HG03108 (cell line): ENCODE data around the gene VPS35L.
A peak's percentile ranks its signal among the peaks of the same experiment; 100 is the strongest.
"Not testable (repeated sequence)": the region's sequence is repeated elsewhere in the genome, so short reads cannot be mapped to it uniquely, and the experiment has no call there.

Source experiments
- ATAC-seq: cut with Tn5 transposase; IDR thresholded peaks from one replicate; pipeline ENCODE4 v1.9.1; 2021; ENCODE audit warnings: moderate library complexity; ENCODE audit not compliant: unreplicated experiment

VPS35L gene

DNA sequence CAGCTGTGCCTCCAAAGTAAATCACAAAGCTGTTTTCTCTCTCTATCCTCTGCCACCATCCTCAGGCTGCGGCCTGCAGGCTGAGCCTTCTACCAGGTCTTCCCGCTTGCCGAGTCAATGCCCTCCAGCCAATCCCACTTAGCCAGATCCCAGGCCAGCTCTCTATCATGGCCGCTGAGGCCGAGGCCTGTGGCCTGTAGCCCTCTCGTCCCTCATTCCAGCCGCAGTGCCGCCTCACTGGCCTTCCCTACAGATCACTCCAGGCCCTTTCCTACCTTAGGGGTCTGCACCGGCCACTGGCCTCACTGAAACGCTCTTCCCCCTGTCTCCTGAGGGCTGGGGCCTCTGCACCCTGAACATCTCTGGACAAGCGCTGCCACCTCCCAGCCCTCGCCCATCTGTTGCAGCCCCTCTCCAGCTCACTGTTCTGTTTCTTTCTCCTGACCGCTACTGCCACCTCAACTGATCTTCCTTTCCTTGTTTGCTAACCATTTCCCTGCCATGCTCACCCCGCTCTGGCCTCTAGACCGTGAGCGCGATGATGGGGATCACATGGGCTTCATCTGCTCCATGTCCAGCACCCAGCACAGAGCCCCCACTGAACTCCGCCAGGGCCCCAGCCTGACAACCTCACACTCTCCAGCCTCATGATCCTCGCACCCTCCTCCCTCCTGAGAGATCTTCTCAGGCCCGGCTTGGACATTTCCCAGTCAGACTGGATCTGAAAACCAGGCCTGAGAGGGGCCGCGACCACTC is 154.1 kb downstream of the VPS35L start:
- no peak for ATAC-seq

DNA sequence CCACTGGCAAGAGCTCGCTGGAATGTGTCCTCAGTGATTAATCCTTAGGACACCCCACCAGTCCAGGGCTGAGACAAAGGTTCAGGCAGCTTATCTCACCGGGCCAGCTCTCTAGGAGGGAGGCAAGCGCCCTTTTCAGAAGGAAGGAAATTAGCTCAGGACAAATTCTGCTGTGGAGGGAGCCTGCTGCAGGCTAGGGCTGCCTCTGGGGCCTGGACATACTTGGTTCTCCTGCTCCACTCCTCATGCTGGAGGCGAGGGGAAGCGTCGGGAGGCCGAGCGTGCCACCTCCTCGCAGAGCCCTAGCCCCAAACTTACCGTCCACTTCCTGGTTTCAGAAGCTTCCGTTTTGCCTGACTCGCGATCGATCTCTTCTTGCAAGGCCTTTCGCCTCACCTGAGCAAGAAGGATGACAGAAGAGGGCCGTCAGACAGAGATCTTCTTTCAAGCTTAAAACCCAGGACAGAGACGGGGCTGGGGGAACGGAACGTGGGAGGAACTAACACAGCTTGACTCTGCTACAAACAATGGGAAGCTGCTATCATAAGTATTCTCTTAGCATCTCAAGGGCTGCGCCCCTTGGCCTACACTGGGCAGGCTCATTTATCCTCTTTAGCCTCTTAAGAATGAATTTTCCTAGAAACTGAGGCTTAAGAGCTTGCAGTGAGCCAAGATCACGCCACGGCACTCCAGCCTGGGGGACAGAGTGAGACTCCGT is 154.8 kb downstream of the VPS35L start:
- ATAC-seq = no peak

DNA sequence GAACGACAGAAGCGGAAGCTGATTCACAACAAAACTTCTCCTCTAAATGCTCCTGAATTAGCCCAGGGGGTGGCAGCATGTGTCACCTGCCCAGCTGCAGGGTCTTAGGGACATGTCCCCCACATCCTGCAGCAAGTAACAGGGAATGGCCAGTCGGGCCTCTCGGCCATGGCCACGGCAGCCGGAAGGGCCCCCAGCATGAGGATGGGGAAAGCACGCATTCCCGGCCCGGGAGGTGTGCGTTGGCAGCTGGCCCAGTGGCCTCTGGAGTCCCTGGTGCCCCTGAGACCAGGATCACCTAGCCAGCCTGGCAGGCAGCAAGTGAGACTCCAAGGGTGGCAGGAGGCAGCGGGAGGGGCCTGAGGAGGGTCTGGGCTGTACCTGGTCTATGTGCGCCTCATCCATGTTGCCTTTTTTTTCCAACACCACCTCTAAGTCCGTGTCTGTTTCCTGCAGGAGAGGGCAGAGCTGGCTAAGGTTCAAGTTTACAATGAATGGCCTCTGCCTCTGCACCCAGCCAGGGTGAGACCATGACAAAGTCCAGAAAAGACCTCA is 155.6 kb downstream of the VPS35L start:
- ATAC-seq = no peak

DNA sequence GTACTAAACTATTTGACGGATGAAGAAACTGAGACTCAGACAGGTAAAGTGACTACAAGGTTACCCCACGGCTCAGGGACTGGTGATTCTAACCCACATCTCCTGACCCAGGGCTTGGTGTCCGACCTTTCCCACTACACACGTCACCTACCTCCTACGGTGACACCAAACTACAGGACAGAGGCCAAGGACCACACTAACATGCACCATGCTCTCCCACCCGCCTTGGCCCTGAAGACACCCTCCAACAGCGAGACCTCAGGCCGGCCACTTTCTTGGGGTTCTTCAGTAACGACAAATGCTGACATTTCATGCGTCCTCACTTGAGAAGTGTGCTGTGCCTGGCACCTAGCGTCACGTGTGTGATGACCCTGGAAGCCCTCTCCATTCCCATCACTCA is 156.1 kb downstream of the VPS35L start:
- no peak for ATAC-seq

DNA sequence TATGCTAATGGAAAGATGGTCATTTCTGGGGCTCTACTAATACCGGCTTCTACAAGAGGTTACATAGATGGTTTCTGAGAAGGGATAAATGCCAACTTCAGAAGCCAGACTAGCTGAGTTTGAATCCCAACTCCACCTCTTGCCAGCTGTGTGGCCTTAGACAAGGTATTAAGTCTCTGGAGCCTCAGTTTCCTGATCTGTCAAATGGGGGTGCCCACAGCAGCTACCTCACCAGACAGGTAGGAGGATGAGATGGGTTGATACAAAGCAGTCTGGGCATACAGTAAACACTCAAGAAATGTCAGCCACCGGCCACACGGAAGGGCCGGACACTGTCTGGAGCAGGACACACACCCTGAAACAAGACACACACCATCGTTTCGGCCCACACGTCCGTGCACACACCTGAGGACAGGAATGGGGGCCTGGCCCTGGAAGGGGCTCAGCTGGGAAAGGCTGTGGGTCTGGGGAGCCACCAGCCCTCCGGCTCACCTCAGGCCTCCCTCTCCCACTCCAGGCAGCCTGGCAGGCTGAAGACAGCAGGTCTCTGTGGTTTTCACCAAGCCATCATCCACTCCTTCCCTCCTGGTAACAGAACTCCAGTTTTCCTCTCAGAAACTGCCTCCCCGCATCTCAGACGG is 157.0 kb downstream of the VPS35L start:
- ATAC-seq = no peak

DNA sequence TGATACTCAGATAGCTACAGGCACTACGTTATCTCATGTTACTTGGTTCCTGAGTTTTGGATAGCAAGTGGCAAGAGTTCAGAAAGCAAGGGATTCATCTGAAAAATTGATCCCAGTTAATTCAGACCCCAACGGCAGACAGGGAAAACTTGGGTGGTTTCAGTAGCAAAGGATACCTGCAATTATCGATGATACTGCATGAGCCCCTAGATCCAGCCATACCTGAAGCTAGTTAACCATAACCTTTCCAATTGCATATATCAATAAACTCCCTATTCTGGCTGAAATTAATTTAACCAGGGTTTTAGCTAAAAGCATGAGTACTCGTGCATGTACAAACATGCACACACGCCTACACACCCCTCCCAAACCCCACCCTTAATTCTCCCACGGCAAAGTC is 158.2 kb downstream of the VPS35L start:
- ATAC-seq = no peak

DNA sequence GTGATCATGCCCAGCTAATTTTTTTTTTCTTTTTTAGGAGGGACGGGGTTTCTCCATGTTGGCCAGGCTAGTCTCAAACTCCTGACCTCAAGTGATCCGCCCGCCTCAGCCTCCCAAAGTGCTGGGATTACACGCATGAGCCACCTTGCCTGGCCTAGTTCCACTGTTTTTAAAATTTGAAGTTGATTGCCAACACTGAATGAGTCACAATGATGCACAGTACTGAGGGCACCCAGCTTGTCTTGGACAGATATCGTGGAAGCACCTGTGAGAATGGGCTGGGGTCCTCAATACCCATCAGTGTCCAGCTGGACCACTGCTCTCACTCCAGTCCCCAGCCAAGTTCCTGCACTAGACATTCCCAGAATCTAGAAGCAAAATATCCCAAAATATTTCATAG is 160.1 kb downstream of the VPS35L start:
- ATAC-seq = no peak

DNA sequence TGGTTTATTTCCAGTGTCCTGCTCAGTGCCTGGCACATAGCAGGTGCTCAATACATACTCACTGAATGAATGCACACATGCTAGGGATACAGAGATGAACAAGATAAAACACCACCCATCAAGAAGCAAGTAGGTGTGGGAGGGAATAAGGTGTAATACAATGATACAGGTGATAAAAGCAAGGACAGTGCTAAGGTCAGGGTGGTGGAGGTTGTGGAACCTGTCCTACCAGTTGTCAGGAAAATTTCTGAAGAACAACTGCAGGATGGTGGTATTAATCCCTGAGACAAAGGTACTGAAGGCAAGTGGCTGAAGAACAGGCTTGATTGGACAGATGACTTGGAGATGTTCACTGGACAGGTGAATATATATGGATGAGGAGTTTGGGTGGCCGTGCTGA is 160.7 kb downstream of the VPS35L start:
- no peak for ATAC-seq

DNA sequence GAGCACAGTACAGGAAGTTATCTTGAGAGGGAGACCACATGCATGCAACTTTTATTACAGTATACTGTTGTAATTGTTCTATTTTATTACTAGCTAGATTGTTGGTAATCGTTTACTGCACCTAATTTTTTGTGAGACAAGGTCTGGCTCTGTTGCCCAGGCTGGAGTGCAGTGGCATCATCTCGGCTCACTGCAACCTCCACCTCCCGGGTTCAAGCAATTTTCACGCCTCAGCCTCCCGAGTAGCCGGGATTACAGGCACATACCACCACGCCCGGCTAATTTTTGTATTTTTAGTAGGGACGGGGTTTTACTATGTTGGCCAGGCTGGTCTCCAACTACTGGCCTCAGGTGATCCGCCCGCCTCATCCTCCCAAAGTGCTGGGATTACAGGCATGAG is 161.2 kb downstream of the VPS35L start:
- ATAC-seq = not testable (repeated sequence)

DNA sequence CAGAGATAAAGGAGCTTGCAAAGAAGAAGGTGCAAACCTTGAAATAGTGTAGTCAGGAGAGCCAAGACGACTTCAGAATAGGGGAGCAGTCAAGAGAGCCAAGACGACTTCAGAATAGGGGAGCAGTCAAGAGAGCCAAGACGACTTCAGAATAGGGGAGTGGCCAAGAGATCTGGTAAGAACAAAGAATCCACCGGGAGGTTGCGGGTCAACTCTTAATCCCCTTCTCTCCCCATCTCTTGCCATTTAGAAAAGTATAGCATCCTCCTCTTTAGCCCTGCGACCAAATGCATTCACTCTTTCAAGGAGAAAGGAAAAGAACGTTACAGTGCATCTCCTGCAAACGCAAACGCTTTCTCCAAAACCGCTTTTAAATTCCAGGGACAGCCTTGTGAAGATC is 161.8 kb downstream of the VPS35L start:
- no peak for ATAC-seq

DNA sequence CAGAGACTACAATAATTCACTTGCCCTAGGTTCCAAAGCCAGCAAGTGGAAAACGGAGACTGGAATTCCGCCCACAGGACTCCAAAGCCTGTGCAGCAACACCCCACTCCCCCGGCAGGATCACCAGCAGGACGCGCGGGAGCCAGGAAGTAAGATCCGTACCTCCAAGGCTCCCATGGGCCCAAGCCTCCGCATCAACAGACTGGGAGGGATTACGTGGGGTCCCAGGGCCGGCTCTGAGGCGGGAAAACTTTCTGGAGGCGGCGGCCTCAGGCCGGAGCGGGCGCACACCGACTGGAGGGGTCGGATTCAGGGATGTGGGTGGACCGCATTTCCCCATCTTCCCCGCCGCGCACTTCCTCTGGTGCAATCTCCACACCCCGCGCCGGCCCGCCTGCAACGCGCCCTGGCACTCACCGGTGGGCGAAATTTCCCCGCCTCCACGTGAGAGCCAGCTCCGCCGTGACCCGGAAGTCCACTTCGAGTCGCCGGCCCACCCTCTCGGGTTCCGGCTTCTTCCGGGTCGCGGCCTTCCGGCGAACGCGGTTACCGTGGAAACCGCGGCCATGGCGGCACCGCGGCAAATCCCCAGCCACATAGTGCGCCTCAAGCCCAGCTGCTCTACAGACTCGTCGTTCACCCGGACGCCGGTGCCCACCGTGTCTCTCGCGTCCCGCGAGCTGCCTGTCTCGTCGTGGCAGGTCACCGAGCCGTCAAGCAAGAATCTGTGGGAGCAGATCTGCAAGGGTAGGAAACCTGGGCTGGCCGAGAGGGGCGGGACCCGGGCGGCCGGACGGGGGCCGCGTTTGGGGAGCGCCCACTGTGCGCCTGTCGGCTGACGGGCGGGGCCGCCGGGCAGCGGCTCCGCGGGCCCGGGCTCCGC is 162.5 kb downstream of the VPS35L start, which contains the start of the genes IQCK and KNOP1:
Gene IQCK, plus strand, starts transcription at position 531 of the 883 bp plus-strand sequence. Its CDS starts 36 bp downstream, at position 567.
Gene KNOP1, minus strand, starts transcription at position 487 of the 883 bp plus-strand sequence. CDS start 3,192 bp downstream, outside the sequence.
- peak; percentile 94 for ATAC-seq

DNA sequence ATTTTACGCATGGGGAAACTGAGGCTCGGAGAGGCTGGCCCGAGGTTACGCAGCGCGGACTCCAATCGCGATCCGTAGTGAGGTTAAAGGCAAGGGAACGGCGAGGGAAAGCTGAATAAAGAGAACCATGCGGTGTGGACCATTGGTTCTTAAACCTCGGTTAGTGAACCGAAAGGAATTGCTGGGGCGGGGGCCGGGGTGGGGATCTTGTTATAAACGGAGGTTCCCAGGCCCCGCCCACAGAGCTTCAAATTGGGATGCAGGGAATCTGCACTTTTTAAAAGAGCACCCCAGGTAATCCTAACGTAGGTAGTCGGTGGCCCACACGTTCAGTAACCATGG is 163.1 kb downstream of the VPS35L start:
- no peak for ATAC-seq

DNA sequence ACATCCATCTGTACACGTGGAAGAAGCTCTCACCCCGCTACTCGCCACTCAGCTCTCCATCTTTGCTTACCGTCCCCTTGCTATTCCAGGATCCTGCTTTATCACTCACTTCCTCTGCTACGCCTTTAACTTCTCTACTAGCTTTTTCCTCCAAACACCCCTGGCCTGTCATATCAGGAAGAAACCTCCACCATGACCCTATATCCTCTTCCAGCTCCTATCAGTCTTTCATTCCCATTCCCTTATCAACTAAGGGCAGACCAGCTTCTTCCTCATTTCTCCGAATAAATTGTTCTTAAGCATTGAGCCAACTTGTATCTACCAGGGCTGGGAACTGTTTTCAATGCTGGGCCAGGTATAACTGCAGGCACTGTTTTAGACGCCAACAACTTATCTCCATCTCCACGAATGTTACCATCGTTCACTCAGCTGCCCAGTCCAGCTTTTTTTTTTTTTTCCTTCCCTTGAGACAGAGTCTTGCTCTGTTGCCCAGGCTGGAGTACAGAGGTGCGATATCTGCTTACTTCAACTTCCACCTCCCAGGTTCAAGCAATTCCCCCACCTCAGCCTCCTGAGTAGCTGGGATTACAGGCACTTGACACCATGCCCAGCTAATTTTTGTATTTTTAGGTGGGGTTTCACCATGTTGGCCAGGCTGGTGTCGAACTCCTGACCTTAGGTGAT is 166.9 kb downstream of the VPS35L start:
- ATAC-seq = no peak

DNA sequence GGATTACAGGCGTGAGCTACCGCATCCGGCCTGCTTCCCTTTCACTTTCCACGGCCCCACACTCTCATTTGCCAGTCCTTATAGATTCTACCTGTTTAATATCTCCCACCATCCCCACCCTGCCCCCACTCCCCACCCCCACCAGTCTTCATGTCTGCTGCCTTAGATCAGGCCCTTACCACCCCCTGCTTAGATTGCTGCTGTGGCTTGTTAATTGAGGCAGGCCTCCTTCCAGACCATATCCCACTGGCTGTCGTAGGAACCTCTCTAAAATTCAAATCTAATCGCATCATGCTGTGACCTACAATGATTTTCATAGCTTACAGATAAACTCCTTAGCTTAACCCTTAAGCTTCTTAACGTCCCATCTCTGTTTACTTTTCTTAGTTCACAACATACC is 167.5 kb downstream of the VPS35L start:
- no peak for ATAC-seq

DNA sequence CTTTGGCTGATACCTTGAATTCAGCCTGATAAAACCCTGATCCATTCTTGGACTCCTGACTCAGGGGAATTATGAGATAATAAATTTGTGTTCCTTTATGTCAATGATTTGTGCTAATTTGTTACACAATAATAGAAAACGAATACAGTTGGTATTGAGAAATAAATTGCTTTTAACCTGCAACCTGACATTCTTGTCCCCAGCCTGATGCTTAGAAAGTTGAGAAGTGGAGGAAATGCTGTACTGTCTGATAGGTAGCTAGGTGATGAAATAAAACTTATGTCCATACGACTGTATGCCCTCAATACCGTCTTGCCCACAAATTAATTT is 173.1 kb downstream of the VPS35L start:
- ATAC-seq = no peak

DNA sequence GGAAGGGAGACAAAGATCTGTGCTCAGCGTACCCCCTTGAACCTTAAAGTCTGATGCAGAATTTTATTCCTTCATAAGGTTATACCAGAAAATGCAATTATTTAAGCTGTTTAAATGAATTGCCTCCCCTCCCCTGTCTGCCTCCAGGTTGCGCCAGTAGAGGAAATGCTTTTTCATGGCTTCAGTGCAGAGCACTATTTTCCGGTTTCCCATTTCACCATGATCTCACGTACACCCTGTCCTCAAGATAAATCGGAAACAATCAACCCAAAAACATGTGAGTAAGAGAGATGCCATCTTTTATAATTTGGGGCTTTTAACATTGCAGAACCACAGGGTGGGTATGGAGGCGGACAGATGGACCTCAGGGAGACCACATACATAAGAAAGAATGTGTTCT is 178.0 kb downstream of the VPS35L start:
- ATAC-seq = no peak

DNA sequence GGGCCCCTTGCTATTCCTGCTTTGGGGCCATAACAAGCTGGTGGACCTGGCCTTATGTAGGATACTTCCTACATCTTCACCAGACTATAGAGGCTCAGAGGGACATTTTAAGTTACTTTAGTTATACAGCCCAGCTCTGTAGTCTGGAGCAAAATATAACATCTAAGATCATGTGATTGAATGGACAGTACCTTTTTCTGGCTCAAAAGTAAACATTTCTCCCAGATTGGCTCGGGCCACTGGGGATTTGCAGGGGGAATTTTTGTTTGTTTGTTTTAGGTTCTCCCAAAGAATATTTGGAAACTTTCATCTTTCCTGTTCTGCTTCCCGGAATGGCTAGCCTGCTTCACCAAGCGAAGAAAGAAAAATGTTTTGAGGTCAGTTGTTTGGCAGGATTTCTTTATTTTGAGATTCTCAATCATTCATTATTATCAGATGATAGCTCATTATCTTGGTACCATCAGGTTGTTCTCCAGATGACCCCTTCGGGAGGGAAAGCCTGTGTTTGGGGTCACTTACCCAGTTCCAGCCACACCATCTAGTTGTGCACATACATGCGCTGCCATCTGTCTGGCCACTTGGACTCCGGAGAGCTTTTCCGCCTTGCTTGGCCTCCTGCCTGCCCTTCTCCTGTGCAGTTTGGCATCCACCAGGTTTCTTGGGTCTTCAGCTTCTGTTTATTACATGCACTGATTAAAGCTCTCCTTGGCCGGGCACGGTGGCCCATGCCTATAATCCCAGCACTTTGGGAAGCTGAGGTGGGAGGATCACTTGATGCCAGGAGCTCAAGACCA is 179.8 kb downstream of the VPS35L start:
- ATAC-seq = no peak

DNA sequence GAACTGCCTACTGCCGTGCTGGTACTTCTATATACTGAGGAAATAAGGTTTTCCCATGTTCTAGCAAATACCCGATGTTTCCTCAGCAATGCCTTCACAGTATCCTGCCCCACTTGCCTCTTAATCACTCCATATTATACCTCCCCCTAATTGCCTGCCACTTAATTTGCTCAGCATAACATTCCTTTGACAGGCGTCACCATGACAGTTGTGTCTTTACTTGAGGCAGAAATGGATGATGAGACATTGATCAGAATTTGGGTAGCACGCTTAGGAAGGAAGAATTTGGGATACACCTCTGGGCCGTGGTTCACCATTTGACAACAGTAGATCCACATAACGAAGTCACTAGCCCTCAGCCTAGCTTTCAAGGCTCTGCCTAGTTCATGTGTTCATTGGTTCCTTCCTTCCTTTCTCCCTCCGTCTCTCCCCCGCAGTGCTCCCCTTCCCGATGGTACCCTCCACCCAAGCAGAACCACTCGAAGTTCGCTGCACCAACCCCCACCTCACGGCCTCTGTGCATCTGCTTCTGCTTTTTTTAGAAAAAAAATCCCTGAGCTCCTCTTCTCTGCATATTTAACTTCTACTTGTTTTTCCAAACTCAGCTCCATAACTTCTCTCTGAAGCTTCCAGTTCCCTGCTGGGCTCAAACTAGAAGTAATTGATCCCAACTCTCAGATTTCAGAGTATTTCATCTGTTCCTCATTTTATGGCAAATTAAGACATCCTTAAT is 182.0 kb downstream of the VPS35L start:
- ATAC-seq = no peak

DNA sequence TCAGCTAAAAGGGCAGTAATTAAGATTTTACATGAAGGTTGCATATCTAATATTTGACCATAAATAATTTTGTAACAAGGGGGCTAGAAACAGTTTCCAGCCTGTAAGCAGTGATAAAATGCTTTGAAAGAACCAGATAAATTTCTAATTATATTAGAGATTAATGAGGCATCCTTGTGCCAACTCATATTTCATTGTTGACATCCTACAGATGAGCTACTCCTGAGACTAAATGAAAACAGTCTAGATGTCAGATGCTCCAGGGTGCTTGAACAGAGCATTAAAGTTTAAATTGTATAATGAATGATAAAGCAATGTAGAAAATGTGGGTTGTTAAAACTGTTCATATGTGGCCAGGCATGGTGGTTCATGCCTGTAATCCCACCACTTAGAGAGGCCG is 185.9 kb downstream of the VPS35L start:
- ATAC-seq = no peak
